GM19468 (cell line): ENCODE results near the gene ACOX2.
"Not testable (repeated sequence)": the region's sequence is repeated elsewhere in the genome, so short reads cannot be mapped to it uniquely, and the experiment has no call there.

Experiments used
- ATAC-seq: cut with Tn5 transposase; IDR thresholded peaks from one replicate; pipeline ENCODE4 v1.9.1; 2021; ENCODE audit warnings: mild to moderate bottlenecking, moderate library complexity, moderate number of reproducible peaks; ENCODE audit not compliant: unreplicated experiment; ENCODE audit errors: extremely low read depth

ACOX2 gene

DNA sequence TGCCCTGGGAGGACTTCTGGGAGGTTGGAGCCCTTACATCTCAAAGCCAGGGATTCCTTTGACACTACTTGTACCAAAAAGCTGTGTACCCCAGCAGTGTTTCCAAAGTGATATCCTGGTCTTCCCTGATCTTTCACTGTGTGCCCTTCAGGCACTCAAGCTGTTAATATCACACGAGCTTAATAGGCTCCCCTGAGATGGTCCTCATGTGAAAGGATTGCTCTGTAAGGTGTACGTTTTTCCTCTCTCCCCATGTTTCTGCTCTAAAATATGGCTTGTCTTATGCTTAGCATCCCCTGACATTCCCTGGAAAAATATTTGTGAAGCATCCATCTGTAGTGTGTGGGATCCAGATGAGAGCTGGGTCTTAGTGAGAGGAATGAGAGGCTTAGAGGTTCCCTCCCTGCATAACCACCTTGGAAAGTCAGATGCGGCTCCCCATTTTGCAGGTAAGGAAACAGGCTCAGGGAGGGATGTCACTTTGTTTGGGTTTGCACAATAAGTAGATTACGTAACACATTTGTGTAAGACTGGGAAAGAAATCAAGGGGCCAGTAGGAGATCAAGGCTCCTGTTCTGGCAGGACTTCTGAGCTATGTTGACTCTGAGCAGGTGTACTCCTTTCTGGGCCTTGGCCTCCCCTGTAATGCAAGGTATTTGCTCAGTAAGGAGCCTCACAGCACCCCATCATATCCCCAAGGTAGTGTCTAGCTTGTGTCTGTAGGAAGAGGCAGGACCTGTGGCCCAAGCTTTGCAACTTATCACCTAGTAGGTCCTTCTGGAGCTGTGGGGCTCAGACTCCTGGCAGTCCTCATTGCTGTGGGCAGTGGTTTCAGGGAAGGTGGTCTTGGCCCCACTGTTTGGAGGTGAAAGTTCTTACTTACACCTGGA is 667 bp upstream of the ACOX2 start:
- no peak for ATAC-seq

DNA sequence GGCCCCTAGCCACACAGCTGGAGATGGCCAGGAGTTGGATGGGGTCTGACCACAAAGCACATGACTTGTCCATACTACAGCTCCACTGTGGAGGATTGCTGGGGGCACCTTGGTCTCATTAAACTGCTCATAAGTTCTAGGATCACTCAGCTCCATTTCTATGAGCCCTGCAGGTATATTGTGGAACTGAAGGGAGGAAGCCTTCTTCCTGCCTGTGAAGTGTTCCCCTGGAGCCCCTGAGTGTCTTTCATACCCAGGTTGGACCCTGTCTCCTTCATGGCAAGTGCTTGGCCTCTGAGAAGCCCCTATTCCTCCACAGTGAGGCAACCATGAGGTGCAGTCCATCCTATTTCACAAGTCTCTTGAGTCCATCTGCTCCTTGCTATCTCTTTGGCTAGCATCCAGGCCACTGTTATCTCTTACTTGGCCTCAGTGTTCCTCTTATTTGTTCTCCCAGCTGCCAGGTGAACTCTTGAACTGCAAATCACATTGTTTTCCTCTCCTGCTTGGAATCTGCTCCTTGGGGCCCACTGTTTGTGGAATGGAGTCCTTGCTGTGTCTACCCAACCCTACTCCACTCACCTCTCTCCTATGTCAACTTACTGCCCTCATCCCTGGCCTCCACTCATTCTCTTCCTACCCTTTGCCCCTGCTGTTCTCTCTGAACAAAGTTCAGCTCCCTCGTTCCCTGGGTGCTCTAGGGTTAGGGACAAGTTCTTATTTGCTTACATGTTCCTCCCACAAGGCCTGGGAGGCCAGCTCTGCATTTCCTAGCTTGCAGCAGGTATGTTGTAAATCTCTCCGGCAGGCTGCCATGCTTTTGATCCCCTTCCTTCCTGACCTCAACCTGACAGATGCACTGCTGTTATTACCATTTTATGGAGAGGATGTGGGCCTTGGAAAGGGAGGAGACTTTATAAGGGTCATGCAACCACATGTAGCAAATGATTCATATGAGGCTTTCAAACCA is 1.2 kb downstream of the ACOX2 start:
- no peak for ATAC-seq

DNA sequence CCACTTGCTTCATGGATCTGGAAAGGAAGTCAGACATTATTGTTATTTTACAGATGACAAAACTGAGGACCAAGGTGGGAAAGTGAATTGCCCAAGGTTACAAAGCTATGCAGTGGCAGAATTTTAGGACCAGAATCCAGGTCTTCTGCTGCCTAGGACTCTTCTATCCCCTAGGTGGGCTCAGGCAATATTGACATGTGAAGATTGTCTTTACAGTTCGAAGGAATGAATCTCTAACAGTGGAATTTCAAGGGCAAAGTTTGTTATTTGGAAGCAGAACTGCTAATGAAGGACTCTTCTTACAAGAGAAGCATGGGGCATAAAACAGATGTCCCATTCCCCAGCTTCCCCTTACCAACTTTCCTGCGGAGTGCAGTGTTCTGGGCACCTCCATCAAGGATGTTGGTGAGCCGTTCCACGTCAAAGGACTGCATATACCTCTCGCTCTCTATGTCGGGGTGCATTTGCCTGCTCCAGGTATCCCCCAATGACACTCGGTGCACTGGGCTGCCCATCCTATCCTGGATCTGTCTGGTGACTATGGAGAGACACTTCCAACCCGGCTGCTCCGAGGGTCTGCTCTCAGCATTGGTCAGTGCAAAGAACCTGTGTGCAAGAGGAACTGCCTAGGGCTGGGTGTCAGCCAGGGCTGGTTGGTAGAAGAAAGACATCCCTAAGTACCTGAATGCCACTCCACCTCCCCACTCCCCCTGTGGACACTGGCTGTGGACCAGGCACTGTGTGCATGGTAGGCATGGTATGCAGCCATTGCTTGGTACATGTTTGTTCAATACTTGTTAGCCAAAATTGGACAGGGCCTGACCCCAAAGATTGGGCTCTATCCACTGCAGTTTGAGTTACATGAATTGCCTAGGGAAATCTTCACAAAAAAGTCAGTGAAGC is 2.1 kb downstream of the ACOX2 start:
- ATAC-seq = no peak

- peak; percentile 78 for ATAC-seq
Observed at GRCh38 chr3:58532794-58533220, 4.2 kb downstream of the ACOX2 start.

DNA sequence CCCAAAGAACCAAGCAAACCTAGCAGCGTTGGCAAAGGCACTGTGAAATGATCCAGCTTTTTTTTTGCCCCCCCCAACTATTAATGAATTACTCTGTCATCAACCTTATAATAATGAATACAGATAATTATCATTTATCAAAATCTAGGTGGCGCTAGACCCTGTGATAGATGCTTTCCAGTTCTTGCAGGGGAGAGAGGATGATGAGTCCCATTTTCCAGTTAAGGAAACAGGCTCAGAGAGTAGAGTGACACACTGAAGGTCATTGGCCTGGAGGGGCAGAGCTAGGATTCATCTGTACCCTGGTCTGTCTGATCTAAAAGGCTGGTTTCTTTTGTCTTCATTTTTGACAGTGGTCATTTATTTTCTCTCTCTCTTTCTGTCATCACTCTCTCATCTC is 5.0 kb downstream of the ACOX2 start:
- ATAC-seq = no peak

DNA sequence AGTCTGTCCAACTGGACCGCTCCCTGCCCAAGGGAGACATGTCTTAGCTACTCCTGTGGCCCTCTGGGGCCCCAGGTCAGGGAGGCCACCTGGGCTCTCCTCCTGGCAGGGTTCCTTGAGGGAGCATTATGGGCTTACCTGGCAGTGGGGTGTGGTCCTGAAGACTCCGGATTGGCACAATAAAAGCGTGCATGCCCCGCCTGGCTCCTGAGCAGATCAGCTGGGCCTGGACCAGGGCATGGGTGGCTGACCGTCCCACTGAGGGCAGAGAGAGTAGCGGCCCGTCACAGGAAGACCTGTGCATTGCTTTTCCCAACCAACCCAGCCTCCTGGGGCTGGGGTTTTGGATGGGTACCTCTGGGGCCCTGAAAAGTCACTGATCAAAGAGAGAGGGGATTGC is 5.4 kb downstream of the ACOX2 start:
- ATAC-seq = no peak

DNA sequence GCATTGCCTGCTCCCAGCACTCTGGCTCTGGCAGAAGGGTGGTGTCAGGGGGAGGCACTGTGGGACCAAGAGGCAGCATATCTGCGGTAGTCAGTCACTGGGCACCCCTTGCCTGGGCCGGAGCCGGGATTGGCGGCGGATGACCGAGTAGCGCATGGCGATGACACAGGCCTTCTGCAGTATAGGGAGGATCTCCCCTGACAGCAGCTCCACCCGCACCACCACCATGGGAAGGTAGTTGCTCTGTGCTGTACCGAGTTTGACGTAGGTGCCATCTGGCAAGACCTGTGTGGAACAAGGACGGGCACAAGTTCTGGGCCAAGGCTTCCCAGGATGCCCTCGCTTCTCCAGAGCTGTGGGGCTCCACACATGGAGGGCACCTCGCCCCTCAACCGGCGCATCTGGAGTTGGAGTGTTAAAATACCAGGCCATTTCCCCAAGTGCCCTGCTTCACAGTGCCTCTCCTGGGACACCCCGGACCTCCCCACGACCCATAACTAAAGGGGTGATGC is 6.6 kb downstream of the ACOX2 start:
- ATAC-seq = no peak

DNA sequence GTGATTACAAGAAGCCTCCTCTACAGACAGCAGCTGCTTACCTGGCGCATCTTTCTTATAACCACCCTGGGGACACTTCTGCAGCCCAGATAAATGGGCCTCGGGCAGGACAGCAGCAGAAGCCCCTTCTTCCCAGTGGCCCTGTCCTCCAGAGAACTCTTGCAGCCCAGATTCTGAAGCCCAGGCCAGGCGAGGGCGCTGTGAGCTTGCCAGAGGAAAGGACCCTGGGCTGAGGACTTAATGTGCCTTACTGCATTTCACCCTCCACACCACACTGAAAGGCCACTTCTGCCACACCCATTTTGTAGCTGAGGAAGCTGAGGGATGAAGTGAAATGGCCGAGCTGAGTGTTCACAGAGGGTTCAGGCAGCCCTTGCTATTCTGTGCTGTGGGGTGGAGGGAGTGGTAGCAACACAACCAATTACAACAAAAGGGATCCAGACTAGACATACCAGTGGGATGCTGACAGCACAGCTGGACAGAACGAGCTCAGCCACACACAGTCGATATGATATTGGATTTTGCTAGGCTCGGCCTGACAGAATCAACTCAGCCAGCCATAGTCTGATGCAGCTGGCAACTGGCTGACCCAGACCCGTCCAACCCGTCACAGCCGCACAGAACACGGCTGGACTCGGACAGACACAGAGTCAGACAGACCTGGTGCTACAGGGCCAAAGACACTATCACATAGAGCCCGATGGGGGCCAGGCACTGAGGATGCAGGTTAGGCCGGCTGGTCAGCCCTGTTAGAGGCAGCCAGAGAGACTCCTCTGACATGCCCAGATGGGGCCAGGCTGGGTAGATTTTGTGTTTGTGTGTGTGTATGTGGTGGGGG is 7.3 kb downstream of the ACOX2 start:
- no peak for ATAC-seq

- ATAC-seq = no peak
Observed at GRCh38 chr3:58528629-58529028, 8.4 kb downstream of the ACOX2 start.

- ATAC-seq = not testable (repeated sequence)
Observed at GRCh38 chr3:58527440-58527839, 9.6 kb downstream of the ACOX2 start.

DNA sequence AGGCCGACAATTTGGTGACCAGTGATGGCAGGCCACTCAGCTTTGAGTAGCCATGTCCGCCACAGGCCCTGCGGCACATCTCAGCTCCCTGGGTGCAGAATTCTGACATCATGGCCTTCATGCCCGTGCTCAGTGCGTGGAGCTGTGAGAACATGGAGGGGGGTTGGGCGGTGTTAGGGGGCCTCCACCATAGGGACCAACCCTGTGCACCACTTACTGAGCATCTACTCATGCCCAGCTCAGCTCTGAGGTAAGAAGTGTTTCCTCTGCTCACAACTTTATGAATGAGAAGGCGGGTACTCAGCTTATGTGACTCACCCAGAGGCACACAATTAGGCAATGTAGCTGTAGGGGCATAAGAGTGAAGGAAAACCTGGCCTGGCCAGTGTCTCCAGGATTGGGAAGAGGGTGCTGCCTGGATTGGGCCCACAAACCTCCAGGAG is 10.5 kb downstream of the ACOX2 start:
- no peak for ATAC-seq

- no peak for ATAC-seq
Observed at GRCh38 chr3:58524326-58524888, 12.6 kb downstream of the ACOX2 start.

DNA sequence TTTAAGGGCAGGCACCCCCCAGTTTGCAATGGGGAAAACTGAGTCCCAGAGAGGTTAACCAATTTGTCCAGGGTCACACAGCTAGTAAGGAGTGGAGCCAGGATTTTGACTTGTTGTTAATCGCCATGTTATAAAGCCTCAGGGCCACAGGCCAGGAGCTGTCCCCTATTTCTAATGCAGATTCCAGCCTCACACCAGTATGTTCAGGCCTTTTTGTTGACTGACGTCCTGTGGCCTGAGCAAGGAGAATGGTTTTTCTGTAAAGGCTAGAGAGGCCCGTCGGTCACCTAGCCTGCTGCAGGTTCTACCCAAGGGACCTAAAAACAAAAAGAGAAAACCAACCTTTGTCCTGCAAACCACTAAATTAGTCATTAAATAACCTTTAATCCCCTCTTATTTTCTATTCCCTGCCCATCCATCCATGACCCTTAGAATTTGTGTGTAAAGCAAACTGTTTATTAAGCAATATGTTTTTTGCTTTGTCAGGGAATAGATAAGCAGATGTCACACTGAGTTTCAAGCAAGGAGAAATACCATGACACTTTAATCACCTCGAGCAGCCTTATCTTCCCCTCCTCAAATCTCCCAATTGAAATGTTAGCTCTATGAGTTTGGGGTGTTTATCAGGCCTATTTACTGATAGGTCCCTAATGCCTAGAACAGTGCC is 14.1 kb downstream of the ACOX2 start:
- ATAC-seq = no peak

DNA sequence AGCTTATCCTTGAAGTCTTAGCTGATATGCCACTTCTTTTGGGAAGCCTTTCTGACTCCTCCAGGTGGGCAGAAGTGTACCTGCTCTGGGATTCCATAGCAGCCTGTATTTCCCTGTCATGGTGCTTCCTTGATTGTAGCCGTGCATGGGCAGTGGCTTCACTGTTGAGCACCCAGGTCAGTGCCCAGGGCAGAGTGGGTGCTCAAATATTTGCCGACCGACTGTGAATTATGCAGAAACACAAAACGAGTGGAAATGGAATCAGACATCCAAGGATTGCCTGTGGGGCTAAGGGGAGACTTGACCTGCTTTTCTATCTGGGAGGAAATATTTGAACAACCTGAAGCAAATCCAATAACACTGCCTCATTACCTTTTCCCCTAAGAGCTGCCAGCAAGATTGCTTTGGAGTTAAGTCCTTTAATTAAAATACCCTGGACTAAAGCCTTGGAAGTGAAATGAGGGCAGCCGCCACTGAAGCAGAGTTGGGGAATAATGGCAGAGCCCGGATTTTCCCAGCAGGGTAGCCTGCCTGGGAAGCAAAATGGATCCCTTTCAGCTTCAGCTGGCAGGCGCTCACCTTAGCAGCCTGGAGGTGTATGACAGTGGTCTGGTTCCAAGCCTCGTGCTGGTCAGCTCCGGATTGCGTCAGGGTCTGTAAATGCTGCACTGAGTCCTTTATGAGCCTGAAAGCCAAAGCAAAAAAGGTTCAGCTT is 14.9 kb downstream of the ACOX2 start:
- no peak for ATAC-seq

DNA sequence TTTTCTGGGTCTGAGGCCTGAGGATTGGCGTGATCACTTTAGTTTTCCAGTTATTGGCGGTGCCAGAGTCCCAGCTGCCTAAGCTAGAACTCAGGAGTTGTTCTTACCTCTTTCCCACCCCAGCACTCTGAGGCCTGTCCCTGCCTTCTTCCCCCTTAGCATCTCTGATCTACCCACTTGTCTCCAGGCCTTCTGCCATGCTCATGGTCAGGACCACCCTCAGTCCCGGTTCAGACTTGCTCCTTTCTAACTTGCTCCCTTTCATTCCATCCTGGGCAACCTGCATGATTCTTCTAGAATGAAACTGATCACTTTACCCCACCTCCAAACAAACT is 15.7 kb downstream of the ACOX2 start:
- ATAC-seq = no peak

DNA sequence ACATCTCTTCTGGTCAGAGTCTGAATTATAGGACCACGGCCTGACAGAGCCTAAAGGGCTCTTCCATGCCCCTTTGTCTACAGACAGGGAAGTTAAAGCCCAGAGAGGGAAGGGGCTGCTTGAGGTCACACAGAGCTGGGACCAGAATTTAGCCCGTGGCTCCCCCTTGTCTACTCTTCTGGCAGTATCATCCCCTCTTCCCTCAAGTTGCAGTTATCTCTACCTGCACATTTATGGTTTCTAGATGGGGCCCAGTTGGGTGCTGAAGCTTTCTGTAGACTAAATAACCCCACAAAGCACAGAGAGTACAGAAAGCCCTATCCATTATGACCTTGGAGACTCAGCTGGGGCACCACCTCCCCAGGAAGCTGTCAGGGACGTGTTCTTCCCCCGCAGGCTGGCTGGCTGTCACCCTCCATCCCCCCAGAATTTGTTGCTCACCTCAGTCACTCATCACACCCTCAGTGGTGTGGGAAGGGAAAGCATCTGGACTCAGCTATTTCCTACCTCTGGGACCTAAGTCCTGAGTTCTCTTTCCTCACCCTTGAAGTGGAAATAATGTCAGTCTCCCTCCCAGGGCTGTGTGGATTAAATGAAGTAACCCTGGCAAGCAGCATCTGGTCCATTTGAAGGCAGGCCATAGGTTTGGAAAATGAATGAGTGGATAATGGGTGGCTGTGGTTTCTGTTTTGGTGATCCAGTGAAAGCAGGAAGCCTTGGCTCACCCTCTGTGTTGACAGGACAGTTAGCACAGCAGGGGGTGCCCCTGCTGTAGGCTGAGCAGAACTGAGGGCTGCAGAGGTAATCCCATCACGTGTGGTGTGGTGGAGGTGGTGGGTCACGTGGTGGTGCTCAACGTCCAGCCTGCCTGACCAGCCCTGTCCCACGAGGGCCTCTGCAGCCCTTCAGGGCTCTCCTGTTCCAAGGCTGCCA is 16.3 kb downstream of the ACOX2 start:
- ATAC-seq = no peak
